ENCODE data around the gene ZNF878.

The ZNF878 gene

GRCh38 chr19:12092956-12093355 is 40.2 kb upstream of the ZNF878 start:
- Histone ChIP-seq H2BK12ac (ENCODE audit: low read length in 2 of 2) (no peak overlapping the region), H2AFZ (ENCODE audit: low read depth, low read length) (no peak overlapping the region), H2BK120ac (ENCODE audit: low read depth, low read length) (no peak overlapping the region), H3K9me3 (ENCODE audit: control insufficient read depth, low read length) (peaks cover under 1% of the 10 kb centered on the region), H3K14ac (ENCODE audit: low read length in 2 of 2) (no peak overlapping the region), H2BK5ac (ENCODE audit: low read depth, low read length, poor library complexity, severe bottlenecking) (no peak overlapping the region), H3K4me3 (ENCODE audit: insufficient read depth in 1 of 2, low read depth in 1 of 2, low read length in 2 of 2) (peak overlapping the region; percentile 66 to 86), H3K36me3 (ENCODE audit: control insufficient read depth in 1 of 2, insufficient read depth in 2 of 2, low read depth in 1 of 2, low read length in 2 of 2) (no peaks in the 10 kb centered on the region), H2BK15ac (ENCODE audit: low read depth, poor library complexity, severe bottlenecking) (no peak overlapping the region), H4K91ac (ENCODE audit: low read length) (no peak overlapping the region), H3K18ac (ENCODE audit: low read depth in 1 of 2, low read length in 2 of 2) (no peak overlapping the region), H2AK5ac (ENCODE audit: low read length, severe bottlenecking) (no peak overlapping the region), H3K4me1 (ENCODE audit: control insufficient read depth, insufficient read depth, low read depth, low read length) (no peaks in the 10 kb centered on the region), H3K4me2 (ENCODE audit: low read length, poor library complexity, severe bottlenecking) (peak overlapping the region; percentile 85), H3K27me3 (ENCODE audit: control insufficient read depth in 1 of 2, insufficient read depth in 1 of 2, low read length in 2 of 2) (no peaks in the 10 kb centered on the region), H3K4ac (ENCODE audit: low read depth in 1 of 2, low read length in 2 of 2) (no peak overlapping the region), H3K79me1 (replicated peaks; ENCODE audit: low read length, poor library complexity, severe bottlenecking) (no peaks in the 10 kb centered on the region), H3K27ac (ENCODE audit: low read length, poor library complexity, severe bottlenecking) (no peak overlapping the region), H3K9ac (ENCODE audit: low read length) (peak overlapping the region; percentile 93), H3K23ac (ENCODE audit: low read length in 2 of 2) (no peak overlapping the region), H4K8ac (ENCODE audit: low read length) (no peak overlapping the region)
- peak; percentile 18 for DNase-seq
- WGBS: 41% methylated on average over 10 of the region's 10 CpGs

GRCh38 chr19:12092065-12092867 is 39.5 kb upstream of the ZNF878 start:
- Histone ChIP-seq H3K4me3 (ENCODE audit: insufficient read depth in 1 of 2, low read depth in 1 of 2, low read length in 2 of 2) (peak overlapping the region; percentile 66 to 86), H2BK15ac (ENCODE audit: low read depth, poor library complexity, severe bottlenecking) (no peak overlapping the region), H3K4me1 (ENCODE audit: control insufficient read depth, insufficient read depth, low read depth, low read length) (no peaks in the 10 kb centered on the region), H2BK12ac (ENCODE audit: low read length in 2 of 2) (no peak overlapping the region), H3K9ac (ENCODE audit: low read length) (peak overlapping the region; percentile 93), H3K4ac (ENCODE audit: low read depth in 1 of 2, low read length in 2 of 2) (no peak overlapping the region), H3K36me3 (ENCODE audit: control insufficient read depth in 1 of 2, insufficient read depth in 2 of 2, low read depth in 1 of 2, low read length in 2 of 2) (no peaks in the 10 kb centered on the region), H3K79me1 (replicated peaks; ENCODE audit: low read length, poor library complexity, severe bottlenecking) (no peaks in the 10 kb centered on the region), H2AFZ (ENCODE audit: low read depth, low read length) (peak overlapping the region; percentile 92), H2BK120ac (ENCODE audit: low read depth, low read length) (peak overlapping the region; percentile 49), H4K8ac (ENCODE audit: low read length) (no peak overlapping the region), H4K91ac (ENCODE audit: low read length) (peak overlapping the region; percentile 50), H3K23ac (ENCODE audit: low read length in 2 of 2) (peak overlapping the region in 1 of 2 experiments; percentile 79), H3K4me2 (ENCODE audit: low read length, poor library complexity, severe bottlenecking) (peak overlapping the region; percentile 85), H3K27me3 (ENCODE audit: control insufficient read depth in 1 of 2, insufficient read depth in 1 of 2, low read length in 2 of 2) (no peaks in the 10 kb centered on the region), H2AK5ac (ENCODE audit: low read length, severe bottlenecking) (no peak overlapping the region), H3K27ac (ENCODE audit: low read length, poor library complexity, severe bottlenecking) (peak overlapping the region; percentile 62), H3K18ac (ENCODE audit: low read depth in 1 of 2, low read length in 2 of 2) (peak overlapping the region in 1 of 2 experiments; percentile 43), H3K9me3 (ENCODE audit: control insufficient read depth, low read length) (peaks cover 3% of the 10 kb centered on the region), H2BK5ac (ENCODE audit: low read depth, low read length, poor library complexity, severe bottlenecking) (no peak overlapping the region), H3K14ac (ENCODE audit: low read length in 2 of 2) (peak overlapping the region in 1 of 2 experiments; percentile 3)
- WGBS: 3% methylated on average over 48 of the region's 53 CpGs
- DNase-seq: peak; percentile 86

- Histone ChIP-seq H4K91ac (ENCODE audit: low read length) (no peak overlapping the region), H3K36me3 (ENCODE audit: control insufficient read depth in 1 of 2, insufficient read depth in 2 of 2, low read depth in 1 of 2, low read length in 2 of 2) (no peaks in the 10 kb centered on the region), H2AK5ac (ENCODE audit: low read length, severe bottlenecking) (no peak overlapping the region), H3K4me2 (ENCODE audit: low read length, poor library complexity, severe bottlenecking) (no peak overlapping the region), H3K9ac (ENCODE audit: low read length) (no peak overlapping the region), H4K8ac (ENCODE audit: low read length) (no peak overlapping the region), H2BK12ac (ENCODE audit: low read length in 2 of 2) (no peak overlapping the region), H3K23ac (ENCODE audit: low read length in 2 of 2) (no peak overlapping the region), H3K79me1 (replicated peaks; ENCODE audit: low read length, poor library complexity, severe bottlenecking) (no peaks in the 10 kb centered on the region), H3K27me3 (ENCODE audit: control insufficient read depth in 1 of 2, insufficient read depth in 1 of 2, low read length in 2 of 2) (no peaks in the 10 kb centered on the region), H3K27ac (ENCODE audit: low read length, poor library complexity, severe bottlenecking) (no peak overlapping the region), H3K14ac (ENCODE audit: low read length in 2 of 2) (no peak overlapping the region), H3K9me3 (ENCODE audit: control insufficient read depth, low read length) (peaks cover 10% of the 10 kb centered on the region), H2AFZ (ENCODE audit: low read depth, low read length) (no peak overlapping the region), H2BK120ac (ENCODE audit: low read depth, low read length) (no peak overlapping the region), H3K18ac (ENCODE audit: low read depth in 1 of 2, low read length in 2 of 2) (no peak overlapping the region), H2BK5ac (ENCODE audit: low read depth, low read length, poor library complexity, severe bottlenecking) (no peak overlapping the region), H3K4me1 (ENCODE audit: control insufficient read depth, insufficient read depth, low read depth, low read length) (no peaks in the 10 kb centered on the region), H3K4ac (ENCODE audit: low read depth in 1 of 2, low read length in 2 of 2) (no peak overlapping the region), H2BK15ac (ENCODE audit: low read depth, poor library complexity, severe bottlenecking) (no peak overlapping the region), H3K4me3 (ENCODE audit: insufficient read depth in 1 of 2, low read depth in 1 of 2, low read length in 2 of 2) (no peak overlapping the region)
- 65% methylated on average over 2 of the region's 5 CpGs for WGBS
- peak; percentile 53 for DNase-seq
Observed at GRCh38 chr19:12090807-12091206, 38.0 kb upstream of the ZNF878 start.

GRCh38 chr19:12085074-12085818 is 32.5 kb upstream of the ZNF878 start:
- H3K14ac ChIP-seq (ENCODE audit: low read length in 2 of 2): no peak overlapping the region
- H3K27ac ChIP-seq (ENCODE audit: low read length, poor library complexity, severe bottlenecking): no peak overlapping the region
- no peak overlapping the region for H2BK15ac ChIP-seq (ENCODE audit: low read depth, poor library complexity, severe bottlenecking)
- H3K27me3 ChIP-seq (ENCODE audit: control insufficient read depth in 1 of 2, insufficient read depth in 1 of 2, low read length in 2 of 2): no peaks in the 10 kb centered on the region
- peaks cover 36% of the 10 kb centered on the region for H3K9me3 ChIP-seq (ENCODE audit: control insufficient read depth, low read length)
- no peak overlapping the region for H2BK5ac ChIP-seq (ENCODE audit: low read depth, low read length, poor library complexity, severe bottlenecking)
- no peak overlapping the region for H3K4ac ChIP-seq (ENCODE audit: low read depth in 1 of 2, low read length in 2 of 2)
- no peak overlapping the region for H3K18ac ChIP-seq (ENCODE audit: low read depth in 1 of 2, low read length in 2 of 2)
- WGBS: 90% methylated on average over 4 of the region's 5 CpGs
- no peak overlapping the region for H3K23ac ChIP-seq (ENCODE audit: low read length in 2 of 2)
- H3K79me1 ChIP-seq (replicated peaks; ENCODE audit: low read length, poor library complexity, severe bottlenecking): no peaks in the 10 kb centered on the region
- no peaks in the 10 kb centered on the region for H3K4me1 ChIP-seq (ENCODE audit: control insufficient read depth, insufficient read depth, low read depth, low read length)
- H3K4me3 ChIP-seq (ENCODE audit: insufficient read depth in 1 of 2, low read depth in 1 of 2, low read length in 2 of 2): no peak overlapping the region
- no peaks in the 10 kb centered on the region for H3K36me3 ChIP-seq (ENCODE audit: control insufficient read depth in 1 of 2, insufficient read depth in 2 of 2, low read depth in 1 of 2, low read length in 2 of 2)
- no peak overlapping the region for H3K4me2 ChIP-seq (ENCODE audit: low read length, poor library complexity, severe bottlenecking)
- no peak overlapping the region for H4K91ac ChIP-seq (ENCODE audit: low read length)
- DNase-seq: no peak
- H2AFZ ChIP-seq (ENCODE audit: low read depth, low read length): no peak overlapping the region
- H2AK5ac ChIP-seq (ENCODE audit: low read length, severe bottlenecking): no peak overlapping the region
- H2BK12ac ChIP-seq (ENCODE audit: low read length in 2 of 2): no peak overlapping the region
- H3K9ac ChIP-seq (ENCODE audit: low read length): no peak overlapping the region
- H2BK120ac ChIP-seq (ENCODE audit: low read depth, low read length): no peak overlapping the region
- H4K8ac ChIP-seq (ENCODE audit: low read length): no peak overlapping the region
